ENCODE measurements around the gene ABCC8.

GRCh38 chr11:17489751-17490150 is 13.1 kb upstream of the ABCC8 start:
- TF ChIP-seq CTCF (IDR thresholded peaks at IDR 0.05): no peak
- TF ChIP-seq POLR2A (IDR thresholded peaks at IDR 0.05): no peak
